LHCN-M2 (cell line): ENCODE results near the gene BRD4. TPM values are rescaled to one million over a fixed set of nuclear protein-coding genes. Genes with fewer than 3 reads are reported as not detected.

Experiments used
- DNase-seq: peaks from one replicate; pipeline ENCODE4 v3.0.0-alpha.2; 2012; ENCODE audit warnings: low read depth
- total RNA-seq: library from RNA; depleted of rRNA; stranded (reverse); fragments of >200 nt; gene quantifications from 2 replicates; pipeline ENCODE4 v1.2.3, GENCODE V29; 2014; rRNA removed

Gene BRD4
- total RNA-seq, 1 experiment from 2014 or later = 15.6 TPM

- peak; percentile 64 for DNase-seq
Observed at GRCh38 chr19:15195371-15196334, 136.7 kb downstream of the BRD4 start.

GRCh38 chr19:15194938-15195337, 137.4 kb downstream of the BRD4 start:
- peak; percentile 55 for DNase-seq

GRCh38 chr19:15191982-15192381, 140.4 kb downstream of the BRD4 start:
- DNase-seq = no peak

DNA sequence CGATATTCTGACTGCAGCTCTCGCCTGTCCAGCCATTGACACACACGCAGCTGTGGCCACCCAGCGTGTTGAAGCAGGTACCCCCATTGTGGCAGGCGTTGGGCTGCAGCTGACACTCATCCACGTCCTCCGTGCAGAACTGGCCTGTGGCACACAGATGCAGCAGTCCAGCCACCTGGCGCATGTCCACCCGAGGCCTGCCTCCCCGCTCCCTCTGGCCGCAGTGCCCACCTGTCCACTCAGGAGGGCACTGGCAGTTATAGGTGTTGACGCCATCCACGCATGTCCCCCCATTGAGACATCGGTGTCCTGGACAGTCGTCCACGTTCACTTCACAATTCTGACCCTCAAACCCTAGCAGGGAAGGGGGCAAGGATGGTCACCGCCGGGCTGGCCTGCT, 140.8 kb downstream of the BRD4 start:
- no peak for DNase-seq

DNA sequence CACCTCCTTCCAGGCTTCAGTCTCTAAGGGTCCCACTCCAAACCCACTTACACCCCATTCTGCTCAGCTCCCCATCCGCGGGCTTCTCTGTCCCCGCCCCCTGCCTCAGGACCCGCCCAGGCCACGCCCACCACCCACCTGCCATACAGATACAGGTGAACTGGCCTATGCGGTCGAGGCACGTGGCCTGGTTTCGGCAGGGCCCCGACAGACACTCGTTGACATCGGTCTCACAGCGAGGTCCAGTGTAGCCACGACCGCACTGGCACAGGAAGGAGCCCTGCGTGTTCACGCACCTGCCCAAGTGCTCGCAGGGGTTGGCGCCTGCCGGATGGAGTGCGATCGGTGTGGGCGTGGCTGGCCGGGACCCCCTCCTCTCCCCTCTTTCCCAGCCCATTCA, 143.5 kb downstream of the BRD4 start:
- no peak for DNase-seq

GRCh38 chr19:15187026-15188007, 145.0 kb downstream of the BRD4 start:
- no peak for DNase-seq

Other genes starting within 250 kb of the BRD4 start
- gene SYDE1, start 225.1 kb downstream of the BRD4 start, total RNA-seq = 68.1 and 78.8 TPM in 2 replicates
- 10.3 and 13.8 TPM in 2 replicates for gene NOTCH3, start 131.5 kb downstream of the BRD4 start, total RNA-seq
- not detected in 2 replicates for gene EPHX3, start 100.1 kb downstream of the BRD4 start, total RNA-seq
- gene AKAP8, start 47.2 kb upstream of the BRD4 start, total RNA-seq = 26.3 and 28.0 TPM in 2 replicates
- gene AKAP8L, start 86.4 kb upstream of the BRD4 start, total RNA-seq = 54.1 TPM in 2 replicates
- 21.5 and 25.9 TPM in 2 replicates for gene WIZ, start 117.4 kb upstream of the BRD4 start, total RNA-seq
- gene RASAL3, start 132.0 kb upstream of the BRD4 start, total RNA-seq = 0.06 TPM in 1 of 2 replicates, not detected in the other
- gene PGLYRP2, start 147.0 kb upstream of the BRD4 start, total RNA-seq = not detected in 2 replicates
- not detected in 2 replicates for gene CYP4F22, start 176.0 kb upstream of the BRD4 start, total RNA-seq